Prostate gland (tissue), 2 donors: ENCODE results near the gene SCAPER. TPM values are rescaled to one million over a fixed set of nuclear protein-coding genes. Genes with fewer than 3 reads are reported as not detected.

Experiments
- DNase-seq: peaks from one replicate; pipeline ENCODE4 v3.0.0-alpha.2; 2019; ENCODE audit warnings: low spot score
- H3K27ac ChIP-seq, 2 donors: fragments of 200-600 bp; sonication (generic); 2 replicates each; pipeline ENCODE4 v1.5.1; 2017 to 2019
- H3K27me3 ChIP-seq: fragments of 200-600 bp; sonication (generic); replicated peaks from 2 replicates; pipeline ENCODE4 v1.5.1; 2019; ENCODE audit not compliant: insufficient read depth
- H3K36me3 ChIP-seq, 2 donors: fragments of 200-600 bp; sonication (generic); 1 replicate in 1 of 2; 2 replicates in 1 of 2; pipeline versions ENCODE4 v1.5.1 to v1.8.1; 2017 to 2019
- H3K4me1 ChIP-seq: fragments of 200-600 bp; sonication (generic); replicated peaks from 2 replicates; pipeline ENCODE4 v1.5.1; 2019
- H3K4me3 ChIP-seq, 2 donors: fragments of 200-600 bp; sonication (generic); 2 replicates each; pipeline ENCODE4 v1.5.1; 2017 to 2019
- H3K9me3 ChIP-seq: fragments of 200-600 bp; sonication (generic); 2 replicates; pipeline ENCODE4 v1.5.1; 2017
- CTCF ChIP-seq, 4 experiments: fragments of 200-600 bp in 2 of 4; fragments of 450-650 bp in 2 of 4; sonication (generic) in 2 of 4; IDR thresholded peaks; 1 replicate in 3 of 4; 2 replicates in 1 of 4; pipeline ENCODE4 v1.5.1; 2016 to 2019; ENCODE audit warnings: antibody characterized with exemption in 4 of 4, mild to moderate bottlenecking in 2 of 4, moderate library complexity in 2 of 4
- POLR2A ChIP-seq: fragments of 450-650 bp; IDR thresholded peaks from one replicate; pipeline ENCODE4 v1.6.1; 2016; ENCODE audit warnings: antibody characterized with exemption, mild to moderate bottlenecking
- POLR2AphosphoS5 ChIP-seq: sonication (generic); formaldehyde crosslinking; IDR thresholded peaks from one replicate; pipeline ENCODE4 v1.6.1; 2017; ENCODE audit warnings: antibody characterized with exemption
- WGBS: methylation state at CpG from one replicate; pipeline ENCODE4 v1.1.5; 2018; 5-methylcytosine and 5-hydroxymethylcytosine counted together
- intact Hi-C: fragments of 100-400 bp; cut with DNase I; formaldehyde crosslinking; loops from one replicate; pipeline ENCODE4 v1.14.2; 2022
- total RNA-seq, 2 donors: library from RNA; depleted of rRNA; stranded (reverse); fragments of >200 nt; gene quantifications; one replicate each; pipeline ENCODE4 v1.1.0, GENCODE V29; 2016

The SCAPER gene
- total RNA-seq, 2 donors from 2014 or later = 19.1 to 38.9 TPM

- 40% methylated on average over 1 of the region's 1 CpG for WGBS
- no peak for DNase-seq
- no peak for TF ChIP-seq POLR2A
- no peak for TF ChIP-seq CTCF (IDR thresholded peaks at IDR 0.05)
- no peak for TF ChIP-seq POLR2AphosphoS5
- H3K36me3 ChIP-seq = no peaks in the 10 kb centered on the region
- H3K27me3 ChIP-seq = no peaks in the 10 kb centered on the region
- H3K27ac ChIP-seq = no peak overlapping the region
- H3K4me1 ChIP-seq = no peaks in the 10 kb centered on the region
- H3K9me3 ChIP-seq = no peaks in the 10 kb centered on the region
- intact Hi-C loops = no loop called here
- no peak overlapping the region for H3K4me3 ChIP-seq
These were observed 132.4 kb downstream of the SCAPER start for GRCh38 chr15:76772776-76773175.

GRCh38 chr15:76764004-76764403 lies 141.1 kb downstream of the SCAPER start:
- no peaks in the 10 kb centered on the region for H3K4me1 ChIP-seq
- no peaks in the 10 kb centered on the region for H3K27me3 ChIP-seq
- intact Hi-C loops = no loop called here
- TF ChIP-seq CTCF (IDR thresholded peaks at IDR 0.05) = no peak
- no peak for TF ChIP-seq POLR2AphosphoS5
- no peak for TF ChIP-seq POLR2A
- no peak overlapping the region for H3K27ac ChIP-seq
- no peak overlapping the region for H3K4me3 ChIP-seq
- H3K9me3 ChIP-seq = no peaks in the 10 kb centered on the region
- no peaks in the 10 kb centered on the region for H3K36me3 ChIP-seq
- 92% methylated on average over 3 of the region's 3 CpGs for WGBS
- DNase-seq = no peak

GRCh38 chr15:76763554-76763953 lies 141.6 kb downstream of the SCAPER start:
- no peaks in the 10 kb centered on the region for H3K9me3 ChIP-seq
- no peaks in the 10 kb centered on the region for H3K36me3 ChIP-seq
- intact Hi-C loops = no loop called here
- 99% methylated on average over 2 of the region's 2 CpGs for WGBS
- H3K27ac ChIP-seq = no peak overlapping the region
- no peaks in the 10 kb centered on the region for H3K27me3 ChIP-seq
- no peaks in the 10 kb centered on the region for H3K4me1 ChIP-seq
- DNase-seq = no peak
- no peak overlapping the region for H3K4me3 ChIP-seq
- TF ChIP-seq CTCF (IDR thresholded peaks at IDR 0.05) (no peak), POLR2AphosphoS5 (no peak), POLR2A (no peak)

GRCh38 chr15:76756381-76756780 lies 148.8 kb downstream of the SCAPER start:
- H3K27ac ChIP-seq = no peak overlapping the region
- DNase-seq = no peak
- no peaks in the 10 kb centered on the region for H3K36me3 ChIP-seq
- H3K27me3 ChIP-seq = no peaks in the 10 kb centered on the region
- no peak overlapping the region for H3K4me3 ChIP-seq
- no peaks in the 10 kb centered on the region for H3K9me3 ChIP-seq
- TF ChIP-seq CTCF (IDR thresholded peaks at IDR 0.05) (no peak), POLR2A (no peak), POLR2AphosphoS5 (no peak)
- no peaks in the 10 kb centered on the region for H3K4me1 ChIP-seq
- intact Hi-C loops = no loop called here

- H3K4me1 ChIP-seq = no peaks in the 10 kb centered on the region
- no peaks in the 10 kb centered on the region for H3K9me3 ChIP-seq
These were observed 151.4 kb downstream of the SCAPER start for GRCh38 chr15:76753771-76754170.

More at GRCh38 chr15:76753771-76754170, 151.4 kb downstream of the SCAPER start:
- WGBS = 86% methylated on average over 6 of the region's 6 CpGs
- DNase-seq = no peak
- Histone ChIP-seq H3K4me3 (no peak overlapping the region), H3K27ac (no peak overlapping the region), H3K36me3 (no peaks in the 10 kb centered on the region), H3K27me3 (no peaks in the 10 kb centered on the region)
- TF ChIP-seq POLR2AphosphoS5 (no peak), CTCF (IDR thresholded peaks at IDR 0.05) (no peak), POLR2A (no peak)
- intact Hi-C loops = no loop called here
